Hepatocyte (in vitro differentiated cells): ENCODE measurements around the gene AUH.

Source experiments
- CTCF ChIP-seq: fragments of 200-600 bp; sonication (generic); IDR thresholded peaks from 2 replicates; pipeline ENCODE4 v1.5.1; 2016; ENCODE audit warnings: antibody characterized with exemption, mild to moderate bottlenecking; ENCODE audit not compliant: poor library complexity
- EZH2 ChIP-seq: fragments of 200-600 bp; sonication (generic); IDR thresholded peaks from 2 replicates; pipeline ENCODE4 v1.6.1; 2016; ENCODE audit warnings: antibody characterized with exemption, mild to moderate bottlenecking, borderline replicate concordance

GRCh38 chr9:91200692-91201336 is 160.9 kb downstream of the AUH start:
- TF ChIP-seq CTCF: no peak
- TF ChIP-seq EZH2: no peak
